HFF-Myc (cell line): Measurements from ENCODE around the gene MKRN2OS.

Experiments used
- DNase-seq: peaks from one replicate; pipeline ENCODE4 v3.0.0-alpha.2; 2011; ENCODE audit warnings: low read depth; ENCODE audit errors: extremely low read depth
- H3K4me3 ChIP-seq: replicated peaks from 2 replicates; pipeline ENCODE4 v1.5.1; 2011; ENCODE audit warnings: low read depth, mild to moderate bottlenecking, control low read depth, low read length
- TF ChIP-seq, protein P1 (sequence below): IDR thresholded peaks from 2 replicates; pipeline ENCODE4 v1.5.1; 2012; ENCODE audit warnings: mild to moderate bottlenecking, low read depth, low read length, control low read depth; ENCODE audit errors: missing control alignments

Gene MKRN2OS, protein sequence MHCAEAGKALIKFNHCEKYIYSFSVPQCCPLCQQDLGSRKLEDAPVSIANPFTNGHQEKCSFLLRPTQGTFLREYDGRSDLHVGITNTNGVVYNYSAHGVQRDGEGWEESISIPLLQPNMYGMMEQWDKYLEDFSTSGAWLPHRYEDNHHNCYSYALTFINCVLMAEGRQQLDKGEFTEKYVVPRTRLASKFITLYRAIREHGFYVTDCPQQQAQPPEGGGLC

GRCh38 chr3:12545473-12545791 lies at the start of gene MKRN2OS:
Gene MKRN2OS (minus strand): TSS chr3:12545499. CDS start chr3:12545464, 35 bp downstream.
- TF ChIP-seq, protein P1, sequence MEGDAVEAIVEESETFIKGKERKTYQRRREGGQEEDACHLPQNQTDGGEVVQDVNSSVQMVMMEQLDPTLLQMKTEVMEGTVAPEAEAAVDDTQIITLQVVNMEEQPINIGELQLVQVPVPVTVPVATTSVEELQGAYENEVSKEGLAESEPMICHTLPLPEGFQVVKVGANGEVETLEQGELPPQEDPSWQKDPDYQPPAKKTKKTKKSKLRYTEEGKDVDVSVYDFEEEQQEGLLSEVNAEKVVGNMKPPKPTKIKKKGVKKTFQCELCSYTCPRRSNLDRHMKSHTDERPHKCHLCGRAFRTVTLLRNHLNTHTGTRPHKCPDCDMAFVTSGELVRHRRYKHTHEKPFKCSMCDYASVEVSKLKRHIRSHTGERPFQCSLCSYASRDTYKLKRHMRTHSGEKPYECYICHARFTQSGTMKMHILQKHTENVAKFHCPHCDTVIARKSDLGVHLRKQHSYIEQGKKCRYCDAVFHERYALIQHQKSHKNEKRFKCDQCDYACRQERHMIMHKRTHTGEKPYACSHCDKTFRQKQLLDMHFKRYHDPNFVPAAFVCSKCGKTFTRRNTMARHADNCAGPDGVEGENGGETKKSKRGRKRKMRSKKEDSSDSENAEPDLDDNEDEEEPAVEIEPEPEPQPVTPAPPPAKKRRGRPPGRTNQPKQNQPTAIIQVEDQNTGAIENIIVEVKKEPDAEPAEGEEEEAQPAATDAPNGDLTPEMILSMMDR: no peak
- no peak for DNase-seq
- H3K4me3 ChIP-seq: no peak within 1 kb of the TSS

DNA sequence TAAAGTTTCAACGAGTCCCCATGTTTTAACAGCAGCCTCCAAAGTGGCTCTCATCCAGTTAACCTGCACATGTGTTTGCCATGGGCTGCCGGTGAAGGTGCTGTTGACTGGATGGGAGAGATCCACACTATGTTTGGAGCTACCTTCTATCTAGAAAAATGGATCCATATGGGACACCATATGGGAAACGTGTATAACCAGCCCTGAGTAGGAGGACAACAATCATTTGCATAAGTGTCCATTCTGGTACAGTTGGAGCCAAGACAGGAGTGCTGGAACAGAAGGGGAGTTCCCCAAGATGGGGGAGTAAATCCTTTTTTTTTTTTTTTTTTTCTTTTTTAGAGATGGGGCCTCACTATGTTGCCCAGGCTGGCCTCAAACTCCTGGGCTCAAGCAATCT lies 48.2 kb upstream of the MKRN2OS start:
- TF ChIP-seq, protein P1: no peak
- DNase-seq: no peak
- H3K4me3 ChIP-seq: no peak overlapping the region

- TF ChIP-seq, protein P1: no peak
- no peak overlapping the region for H3K4me3 ChIP-seq
- no peak for DNase-seq
These were observed 46.9 kb upstream of the MKRN2OS start for GRCh38 chr3:12591997-12592715.

DNA sequence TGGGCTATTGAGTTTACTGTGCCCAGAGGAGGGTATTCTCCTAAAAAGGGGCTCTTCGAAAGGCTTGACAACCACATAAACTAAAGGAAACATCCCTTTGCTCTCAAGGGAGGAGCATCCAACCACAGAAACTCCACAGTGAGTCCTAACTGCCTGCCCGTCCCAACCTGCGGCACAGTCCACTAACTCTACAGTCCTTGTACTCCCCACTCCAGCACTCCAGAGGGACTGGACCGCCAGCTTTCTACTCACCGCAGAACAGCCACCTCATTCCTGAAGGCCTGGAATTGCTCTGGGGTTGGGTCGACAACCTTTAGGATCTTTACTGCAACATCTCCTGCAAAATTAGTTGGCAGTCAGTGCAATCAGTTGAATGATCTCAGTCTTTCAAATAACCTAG lies 46.2 kb upstream of the MKRN2OS start:
- no peak for DNase-seq
- H3K4me3 ChIP-seq: no peak overlapping the region
- TF ChIP-seq, protein P1: no peak

DNA sequence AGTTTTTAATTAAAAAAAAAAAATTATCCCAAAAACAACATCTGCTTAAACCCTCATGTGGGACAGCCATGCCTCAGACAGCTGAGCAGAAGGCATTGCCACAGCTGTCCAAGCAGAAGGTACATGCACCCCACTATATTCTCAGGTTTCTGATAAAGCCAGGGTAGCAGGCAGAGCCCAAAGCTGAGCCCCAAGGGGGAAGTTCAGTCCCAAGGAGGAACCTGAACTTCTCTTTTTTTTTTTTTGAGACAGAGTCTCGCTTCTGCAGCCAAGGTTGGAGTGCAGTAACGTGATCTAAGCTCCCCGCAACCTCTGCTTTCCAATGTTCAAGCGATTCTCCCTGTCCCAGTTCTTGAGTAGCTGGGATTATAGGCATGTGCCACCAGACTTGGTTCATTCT lies 44.8 kb upstream of the MKRN2OS start:
- no peak overlapping the region for H3K4me3 ChIP-seq
- TF ChIP-seq, protein P1: no peak
- no peak for DNase-seq

DNA sequence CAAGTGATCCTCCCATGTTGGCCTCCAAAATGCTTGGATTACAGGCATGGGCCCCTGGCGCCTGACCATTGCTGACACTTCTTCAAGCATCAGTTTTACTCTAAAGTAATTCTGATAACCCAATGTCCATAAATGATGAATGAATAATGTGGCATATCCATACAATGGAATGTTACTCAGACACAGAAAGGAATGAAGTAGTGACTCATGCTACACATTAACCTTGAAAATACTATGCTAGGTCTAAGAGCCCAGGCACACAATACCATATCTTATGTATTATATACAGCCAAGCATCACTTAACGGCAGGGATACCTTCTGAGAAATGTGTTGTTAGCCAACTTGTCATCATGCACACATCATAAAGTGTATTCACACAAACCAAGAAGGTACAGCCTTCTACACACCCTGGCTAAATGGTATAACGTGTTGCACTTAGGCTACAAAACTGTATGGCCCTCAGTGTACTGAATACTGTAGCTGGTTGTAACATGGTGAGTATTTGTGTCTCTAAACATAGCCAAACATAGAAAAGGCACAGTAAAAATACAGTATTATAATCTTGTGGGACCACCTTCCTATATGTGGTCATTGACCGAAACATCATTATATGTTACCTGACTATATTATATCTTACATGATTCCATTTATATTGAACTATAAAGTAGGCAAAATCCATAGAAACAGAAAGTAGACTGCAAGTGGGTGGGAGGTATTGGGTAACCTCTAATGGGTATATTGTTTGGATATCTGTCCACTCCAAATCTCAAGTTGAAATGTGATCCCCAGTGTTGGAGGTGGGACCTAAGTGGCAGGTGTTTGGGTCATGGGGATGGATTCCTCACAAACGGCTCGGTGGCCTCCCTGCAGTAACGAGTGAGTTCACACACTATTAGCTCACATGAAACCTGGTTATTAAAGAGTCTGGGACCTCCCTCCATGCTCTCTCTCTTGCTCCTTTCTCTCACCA lies 43.0 kb upstream of the MKRN2OS start:
- no peak overlapping the region for H3K4me3 ChIP-seq
- DNase-seq: no peak
- TF ChIP-seq, protein P1: no peak
